SIG-M5 (cell line): ENCODE results near the gene LDAH.
"Not testable (repeated sequence)": the region's sequence is repeated elsewhere in the genome, so short reads cannot be mapped to it uniquely, and the experiment has no call there.

Experiments
- DNase-seq: peaks from one replicate; lab custom pipeline; 2025; lab: John Stamatoyannopoulos, UW

The LDAH gene

GRCh38 chr2:20723543-20723942 is 99.4 kb downstream of the LDAH start:
- DNase-seq, result no peak

- no peak for DNase-seq
Observed at GRCh38 chr2:20722592-20723240, 100.2 kb downstream of the LDAH start.

GRCh38 chr2:20717641-20718040 is 105.3 kb downstream of the LDAH start:
- no peak for DNase-seq

GRCh38 chr2:20716164-20716563 is 106.7 kb downstream of the LDAH start:
- not testable (repeated sequence) for DNase-seq

- not testable (repeated sequence) for DNase-seq
Observed at GRCh38 chr2:20714412-20714811, 108.5 kb downstream of the LDAH start.

GRCh38 chr2:20713585-20713984 is 109.3 kb downstream of the LDAH start:
- DNase-seq, result not testable (repeated sequence)

- DNase-seq, result not testable (repeated sequence)
Observed at GRCh38 chr2:20711641-20712040, 111.3 kb downstream of the LDAH start.

GRCh38 chr2:20707601-20708000 is 115.3 kb downstream of the LDAH start:
- no peak for DNase-seq

GRCh38 chr2:20706786-20707185 is 116.1 kb downstream of the LDAH start:
- no peak for DNase-seq

GRCh38 chr2:20706217-20706616 is 116.7 kb downstream of the LDAH start:
- DNase-seq, result no peak

GRCh38 chr2:20704886-20705285 is 118.0 kb downstream of the LDAH start:
- no peak for DNase-seq

GRCh38 chr2:20702563-20702962 is 120.3 kb downstream of the LDAH start:
- DNase-seq, result no peak

GRCh38 chr2:20698916-20699613 is 123.8 kb downstream of the LDAH start:
- no peak for DNase-seq

- no peak for DNase-seq
Observed at GRCh38 chr2:20697322-20697934, 125.5 kb downstream of the LDAH start.

GRCh38 chr2:20696366-20696765 is 126.5 kb downstream of the LDAH start:
- no peak for DNase-seq

GRCh38 chr2:20693317-20693716 is 129.6 kb downstream of the LDAH start:
- no peak for DNase-seq

GRCh38 chr2:20692081-20692480 is 130.8 kb downstream of the LDAH start:
- DNase-seq, result no peak

GRCh38 chr2:20691076-20691734 is 131.7 kb downstream of the LDAH start:
- DNase-seq, result no peak

GRCh38 chr2:20689428-20690264 is 133.3 kb downstream of the LDAH start:
- no peak for DNase-seq

GRCh38 chr2:20687260-20687832 is 135.6 kb downstream of the LDAH start:
- no peak for DNase-seq

- no peak for DNase-seq
Observed at GRCh38 chr2:20684581-20685063, 138.3 kb downstream of the LDAH start.
